Osteocyte (in vitro differentiated cells): ENCODE data around the gene CCHCR1. TPM values are rescaled to one million over a fixed set of nuclear protein-coding genes. Genes with fewer than 3 reads are reported as not detected.

Experiments used
- DNase-seq: peaks from one replicate; pipeline ENCODE4 v3.0.0; 2021; ENCODE audit warnings: mixed read lengths; ENCODE audit not compliant: unreplicated experiment; ENCODE audit errors: extremely low spot score
- H3K27ac Mint-ChIP-seq: one replicate; pipeline ENCODE4 v1.8.0; 2021; ENCODE audit warnings: mild to moderate bottlenecking, mixed read lengths; ENCODE audit not compliant: unreplicated experiment
- H3K27me3 Mint-ChIP-seq: one replicate; pipeline ENCODE4 v1.8.0; 2021; ENCODE audit warnings: mixed read lengths; ENCODE audit not compliant: unreplicated experiment
- H3K36me3 Mint-ChIP-seq: one replicate; pipeline ENCODE4 v1.8.0; 2021; ENCODE audit warnings: mixed read lengths; ENCODE audit not compliant: unreplicated experiment
- H3K4me1 Mint-ChIP-seq: one replicate; pipeline ENCODE4 v1.8.0; 2021; ENCODE audit warnings: mixed read lengths; ENCODE audit not compliant: unreplicated experiment
- H3K4me3 Mint-ChIP-seq: one replicate; pipeline ENCODE4 v1.8.0; 2021; ENCODE audit warnings: mild to moderate bottlenecking, moderate library complexity, mixed read lengths; ENCODE audit not compliant: unreplicated experiment
- H3K9me3 Mint-ChIP-seq: one replicate; pipeline ENCODE4 v1.8.0; 2021; ENCODE audit warnings: mixed read lengths; ENCODE audit not compliant: unreplicated experiment
- total RNA-seq: library from RNA; stranded (reverse); gene quantifications from 2 replicates; pipeline ENCODE4 v1.2.1, GENCODE V29; 2021
- TF ChIP-seq, protein P1 (sequence below): fragments of 200-600 bp; sonication (generic); IDR thresholded peaks from 2 replicates; pipeline ENCODE4 v1.5.0; 2021; ENCODE audit warnings: antibody characterized with exemption, mild to moderate bottlenecking, moderate library complexity

Gene CCHCR1
- total RNA-seq, 1 donor from 2014 or later: 19.0 TPM

DNA sequence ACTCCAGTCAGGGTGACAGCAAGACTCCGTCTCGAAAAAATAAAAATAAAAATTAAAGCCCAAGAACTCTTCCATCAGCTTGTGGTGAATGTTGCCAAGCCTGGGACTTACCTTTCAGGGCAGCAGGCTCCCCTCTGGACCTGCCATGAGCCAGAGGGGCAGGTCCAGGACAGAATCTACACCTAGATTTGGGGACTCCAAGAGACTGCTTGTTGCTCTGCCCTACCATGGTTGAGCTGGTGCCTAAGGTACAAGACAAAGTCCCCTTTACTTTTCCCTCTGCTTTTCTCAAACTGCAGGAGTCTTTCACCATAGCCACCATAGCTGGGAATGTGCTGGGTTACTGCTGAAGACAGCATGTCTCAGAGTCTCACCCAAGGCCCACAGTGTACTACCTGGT, 54.5 kb downstream of the CCHCR1 start:
- H3K4me3 Mint-ChIP-seq: no peak overlapping the region
- no peaks in the 10 kb centered on the region for H3K9me3 Mint-ChIP-seq
- H3K27ac Mint-ChIP-seq: no peak overlapping the region
- no peak for DNase-seq
- peaks cover 32% of the 10 kb centered on the region for H3K27me3 Mint-ChIP-seq
- no peaks in the 10 kb centered on the region for H3K4me1 Mint-ChIP-seq
- TF ChIP-seq, protein P1, sequence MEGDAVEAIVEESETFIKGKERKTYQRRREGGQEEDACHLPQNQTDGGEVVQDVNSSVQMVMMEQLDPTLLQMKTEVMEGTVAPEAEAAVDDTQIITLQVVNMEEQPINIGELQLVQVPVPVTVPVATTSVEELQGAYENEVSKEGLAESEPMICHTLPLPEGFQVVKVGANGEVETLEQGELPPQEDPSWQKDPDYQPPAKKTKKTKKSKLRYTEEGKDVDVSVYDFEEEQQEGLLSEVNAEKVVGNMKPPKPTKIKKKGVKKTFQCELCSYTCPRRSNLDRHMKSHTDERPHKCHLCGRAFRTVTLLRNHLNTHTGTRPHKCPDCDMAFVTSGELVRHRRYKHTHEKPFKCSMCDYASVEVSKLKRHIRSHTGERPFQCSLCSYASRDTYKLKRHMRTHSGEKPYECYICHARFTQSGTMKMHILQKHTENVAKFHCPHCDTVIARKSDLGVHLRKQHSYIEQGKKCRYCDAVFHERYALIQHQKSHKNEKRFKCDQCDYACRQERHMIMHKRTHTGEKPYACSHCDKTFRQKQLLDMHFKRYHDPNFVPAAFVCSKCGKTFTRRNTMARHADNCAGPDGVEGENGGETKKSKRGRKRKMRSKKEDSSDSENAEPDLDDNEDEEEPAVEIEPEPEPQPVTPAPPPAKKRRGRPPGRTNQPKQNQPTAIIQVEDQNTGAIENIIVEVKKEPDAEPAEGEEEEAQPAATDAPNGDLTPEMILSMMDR: no peak
- H3K36me3 Mint-ChIP-seq: no peaks in the 10 kb centered on the region

DNA sequence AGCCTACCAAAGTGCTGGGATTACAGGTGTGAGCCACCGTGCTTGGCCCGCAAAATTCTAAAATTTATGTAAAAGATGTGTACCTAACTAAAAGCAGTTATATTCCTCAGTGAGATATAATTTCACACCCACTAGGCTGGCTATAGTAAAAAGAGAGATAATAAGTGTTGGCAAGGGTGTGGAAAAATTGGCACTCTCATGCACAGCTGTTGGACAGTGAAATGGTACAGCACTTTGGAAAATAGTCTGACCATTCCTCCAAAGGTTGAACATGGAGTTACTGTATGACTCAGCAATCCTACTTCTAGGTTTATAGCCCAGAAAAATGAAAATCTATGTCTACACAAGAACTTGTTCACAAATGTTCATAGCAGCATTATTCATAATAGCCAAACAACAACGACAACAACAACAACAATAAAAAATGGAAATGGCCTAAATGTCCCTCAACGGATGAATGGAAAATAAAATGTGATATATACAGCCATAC, 59.1 kb downstream of the CCHCR1 start:
- H3K27ac Mint-ChIP-seq: no peak overlapping the region
- H3K27me3 Mint-ChIP-seq: peaks cover 28% of the 10 kb centered on the region
- DNase-seq: no peak
- H3K36me3 Mint-ChIP-seq: no peaks in the 10 kb centered on the region
- TF ChIP-seq, protein P1: no peak
- H3K4me1 Mint-ChIP-seq: peaks cover 1% of the 10 kb centered on the region
- H3K9me3 Mint-ChIP-seq: no peaks in the 10 kb centered on the region
- no peak overlapping the region for H3K4me3 Mint-ChIP-seq

DNA sequence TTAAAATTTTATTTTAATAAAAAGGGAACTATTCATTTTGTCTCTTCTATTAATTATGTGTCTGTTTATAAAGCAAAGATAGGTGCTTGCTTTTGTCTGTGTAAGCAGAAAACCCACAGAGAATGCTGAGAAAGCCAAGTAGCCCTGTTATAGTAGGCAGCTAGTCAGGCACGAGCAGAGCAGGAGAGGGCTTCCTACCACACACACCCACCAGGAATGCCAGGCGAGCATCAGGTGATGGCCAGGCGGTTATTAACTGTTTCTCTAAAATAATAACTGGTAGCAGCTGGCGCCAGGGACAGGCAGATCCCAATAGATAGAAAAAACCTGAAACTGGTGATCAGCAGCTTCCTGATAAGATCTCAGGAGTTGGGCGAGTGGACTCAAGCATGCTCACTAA, 60.9 kb downstream of the CCHCR1 start:
- Mint-ChIP-seq H3K27ac (no peak overlapping the region), H3K4me3 (no peak overlapping the region), H3K27me3 (peaks cover 24% of the 10 kb centered on the region), H3K36me3 (no peaks in the 10 kb centered on the region), H3K4me1 (peaks cover 1% of the 10 kb centered on the region), H3K9me3 (no peaks in the 10 kb centered on the region)
- TF ChIP-seq, protein P1: no peak
- DNase-seq: no peak

DNA sequence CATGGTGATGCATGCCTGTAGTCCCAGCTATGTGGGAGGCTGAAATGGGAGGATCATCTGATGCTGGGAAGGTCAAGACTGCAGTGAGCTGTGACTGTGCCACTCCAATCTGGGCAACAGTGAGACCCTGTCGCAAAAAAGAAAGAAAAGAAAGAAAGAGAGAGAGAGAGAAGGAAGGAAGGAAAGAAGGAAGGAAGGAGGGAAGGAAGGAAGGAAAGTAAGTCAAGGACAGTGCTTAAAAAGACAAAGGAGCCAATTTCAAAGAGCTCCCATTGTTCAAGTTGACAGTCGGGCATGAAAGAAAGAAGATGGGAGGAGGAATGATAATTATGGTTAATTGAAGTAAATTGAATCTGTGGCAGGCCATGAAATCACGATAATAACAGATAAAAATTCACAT, 61.4 kb downstream of the CCHCR1 start:
- Mint-ChIP-seq H3K9me3 (no peaks in the 10 kb centered on the region), H3K4me1 (peaks cover 1% of the 10 kb centered on the region), H3K27ac (no peak overlapping the region), H3K4me3 (no peak overlapping the region), H3K36me3 (no peaks in the 10 kb centered on the region), H3K27me3 (peaks cover 24% of the 10 kb centered on the region)
- TF ChIP-seq, protein P1: no peak
- DNase-seq: no peak

DNA sequence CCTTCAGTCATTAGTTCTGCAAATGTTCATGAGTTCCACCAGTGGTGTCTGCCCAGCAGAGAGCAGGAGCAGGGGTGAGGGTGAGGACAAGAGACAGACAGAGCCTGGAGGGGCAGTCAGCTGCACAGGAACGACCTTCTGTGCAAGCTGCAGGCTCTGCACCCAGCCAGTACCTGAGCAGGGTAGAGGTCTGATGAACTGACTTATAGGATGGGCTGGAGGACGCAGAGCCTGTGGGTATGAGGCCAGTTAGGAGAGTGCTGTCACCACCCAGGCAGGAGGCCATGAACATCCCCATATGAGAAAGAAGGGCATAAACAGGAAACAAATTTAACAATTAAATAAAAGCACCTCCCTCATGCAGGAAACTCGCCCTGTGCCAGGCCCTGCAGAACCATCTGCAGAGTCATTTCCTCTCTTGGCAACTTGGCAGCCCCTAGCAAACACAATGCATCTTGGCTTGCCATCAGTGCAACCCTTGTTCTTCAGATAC, 63.2 kb downstream of the CCHCR1 start:
- no peaks in the 10 kb centered on the region for H3K9me3 Mint-ChIP-seq
- H3K4me3 Mint-ChIP-seq: no peak overlapping the region
- no peaks in the 10 kb centered on the region for H3K36me3 Mint-ChIP-seq
- no peak overlapping the region for H3K27ac Mint-ChIP-seq
- H3K4me1 Mint-ChIP-seq: peaks cover 1% of the 10 kb centered on the region
- no peak for DNase-seq
- TF ChIP-seq, protein P1: no peak
- peaks cover 14% of the 10 kb centered on the region for H3K27me3 Mint-ChIP-seq
